Stimulated activated CD8-positive, alpha-beta memory T cell treated with anti-CD3 and anti-CD28 coated beads, Interleukin-4, amount 100 ng/mL, for 48 hours (primary cell): ENCODE results near the gene MASP1.
"Not testable (repeated sequence)": the region's sequence is repeated elsewhere in the genome, so short reads cannot be mapped to it uniquely, and the experiment has no call there.

Experiments
- DNase-seq: peaks from one replicate; pipeline ENCODE4 v3.0.0-alpha.2; 2020

The MASP1 gene

DNA sequence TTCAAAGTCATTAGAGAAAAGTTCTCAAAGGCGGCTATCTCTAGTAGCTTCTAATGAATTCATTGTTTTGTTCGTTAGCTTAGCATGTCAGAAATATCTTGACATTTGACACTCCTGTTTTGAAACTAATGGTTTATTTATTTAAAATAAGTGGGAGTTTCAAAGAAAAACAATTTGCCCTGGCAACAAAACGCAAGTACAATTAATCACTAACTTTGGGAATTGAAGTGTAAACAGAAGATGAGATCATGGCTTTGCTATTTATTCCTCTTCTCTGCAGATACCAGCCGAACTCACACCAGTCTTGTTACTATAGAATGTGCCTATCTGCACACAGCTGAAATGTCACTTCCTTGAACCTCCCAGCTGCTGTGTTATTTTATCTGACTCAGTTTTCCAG, 27.5 kb downstream of the MASP1 start:
- no peak for DNase-seq

GRCh38 chr3:187263270-187263669, 28.3 kb downstream of the MASP1 start:
- DNase-seq, result no peak

DNA sequence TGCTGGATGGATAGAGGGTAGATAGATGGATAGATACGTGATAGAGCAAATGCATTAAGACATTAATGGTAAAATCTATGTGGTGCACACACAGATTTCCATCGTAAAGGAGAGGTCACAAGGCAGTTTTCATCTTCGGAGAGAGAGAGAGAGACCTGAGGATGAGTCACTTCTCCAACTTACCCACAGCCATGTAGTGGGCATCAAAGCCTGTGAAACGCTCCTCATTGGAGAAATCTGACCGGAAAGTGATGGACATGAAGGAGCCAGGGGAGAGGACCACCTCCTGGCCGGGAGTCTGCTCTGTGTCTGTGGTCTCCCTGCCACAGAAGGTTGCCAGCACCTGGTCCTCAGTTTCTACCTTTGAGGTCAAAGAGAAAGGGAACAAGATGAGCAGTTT, 29.2 kb downstream of the MASP1 start:
- DNase-seq, result no peak

- no peak for DNase-seq
Measured at GRCh38 chr3:187261541-187261969, 30.0 kb downstream of the MASP1 start.

DNA sequence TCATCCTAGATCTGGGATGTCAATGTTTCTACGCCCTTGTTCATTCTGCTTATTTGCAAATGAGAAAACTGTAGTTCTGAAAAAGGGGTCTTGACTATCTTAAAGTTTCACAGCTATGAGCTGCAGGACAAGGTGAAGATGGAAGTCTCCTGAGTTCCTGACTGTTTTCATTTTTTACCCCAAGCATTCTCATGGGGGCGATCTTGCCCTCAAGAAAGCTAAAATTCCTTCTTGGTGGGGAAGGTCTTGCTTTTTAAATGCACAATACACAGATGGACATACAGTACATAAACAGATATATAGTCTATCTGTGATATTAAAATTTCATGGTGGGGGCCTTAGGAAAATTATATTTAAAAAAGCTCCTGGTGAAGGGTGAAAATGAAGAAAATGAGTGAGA, 32.4 kb downstream of the MASP1 start:
- DNase-seq, result no peak

GRCh38 chr3:187257992-187258692, 33.4 kb downstream of the MASP1 start:
- no peak for DNase-seq

GRCh38 chr3:187257471-187257870, 34.1 kb downstream of the MASP1 start:
- DNase-seq, result no peak

DNA sequence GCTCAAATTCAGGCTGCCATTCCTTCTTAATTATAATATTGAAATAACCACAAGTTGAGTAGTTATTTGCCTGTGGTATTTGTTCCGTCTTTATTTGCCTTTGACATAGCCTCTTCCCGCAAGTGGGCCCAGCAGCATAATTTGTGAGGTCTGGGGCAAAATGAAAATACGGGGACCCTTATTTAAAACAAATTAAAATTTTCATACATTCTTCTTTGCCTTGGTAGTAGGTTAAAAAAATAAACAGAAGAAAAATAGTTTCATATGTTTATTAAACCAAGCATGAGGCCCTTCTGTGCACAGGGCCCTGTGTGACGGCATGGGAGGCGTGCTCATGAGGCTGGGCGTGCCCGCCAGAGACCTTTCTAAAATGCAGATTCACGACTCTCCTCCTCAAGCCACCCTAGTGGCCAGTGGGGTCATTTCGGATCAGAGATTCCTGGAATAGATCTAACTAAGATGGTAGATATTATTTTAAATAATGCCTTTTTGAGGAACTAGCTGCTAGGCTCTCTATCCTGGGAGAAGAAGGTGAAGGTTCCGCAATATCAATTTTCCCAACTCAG, 35.4 kb downstream of the MASP1 start:
- no peak for DNase-seq

DNA sequence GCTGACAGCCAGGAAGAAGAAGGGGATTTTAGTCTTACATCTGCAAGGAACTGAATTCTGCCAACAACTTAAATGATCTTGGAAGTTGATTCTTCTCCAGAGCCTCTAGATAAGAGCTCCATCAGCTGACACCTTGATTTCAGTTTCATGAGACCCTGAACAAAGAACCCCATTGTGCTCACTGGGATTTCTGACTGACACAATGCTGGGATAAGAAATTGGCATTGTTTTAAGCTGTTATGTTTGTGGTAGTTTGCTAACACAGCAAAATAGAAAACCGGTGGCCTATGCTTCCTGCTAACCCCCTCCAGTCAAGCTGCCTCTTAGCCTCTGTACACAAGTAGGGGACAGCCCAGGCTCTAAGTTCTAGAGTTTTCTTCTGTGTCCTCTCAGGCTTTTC, 36.2 kb downstream of the MASP1 start:
- no peak for DNase-seq

- no peak for DNase-seq
Measured at GRCh38 chr3:187252311-187252710, 39.2 kb downstream of the MASP1 start.

DNA sequence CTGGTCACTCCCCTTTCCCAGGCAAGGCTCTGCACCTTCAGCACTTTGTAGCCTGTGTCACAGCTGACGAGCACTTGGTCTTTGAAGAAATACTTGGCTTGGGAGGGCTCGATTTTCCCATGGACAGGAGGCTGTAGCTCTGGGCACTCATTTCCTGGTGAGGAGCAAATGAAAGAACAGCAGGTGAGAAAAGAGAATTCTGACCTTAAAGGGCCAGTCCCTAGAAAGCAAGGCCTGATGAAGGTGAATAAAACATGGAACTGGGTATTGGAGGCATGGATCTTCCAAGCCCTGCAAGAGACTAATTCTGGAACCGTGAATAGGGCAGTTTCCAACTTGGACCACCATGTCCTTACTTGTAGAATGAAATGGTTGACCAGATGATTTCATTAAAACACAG, 39.9 kb downstream of the MASP1 start:
- DNase-seq, result no peak

GRCh38 chr3:187247398-187247797, 44.1 kb downstream of the MASP1 start:
- no peak for DNase-seq

GRCh38 chr3:187243933-187244524, 47.5 kb downstream of the MASP1 start:
- DNase-seq, result no peak

- no peak for DNase-seq
Measured at GRCh38 chr3:187242900-187243299, 48.6 kb downstream of the MASP1 start.

DNA sequence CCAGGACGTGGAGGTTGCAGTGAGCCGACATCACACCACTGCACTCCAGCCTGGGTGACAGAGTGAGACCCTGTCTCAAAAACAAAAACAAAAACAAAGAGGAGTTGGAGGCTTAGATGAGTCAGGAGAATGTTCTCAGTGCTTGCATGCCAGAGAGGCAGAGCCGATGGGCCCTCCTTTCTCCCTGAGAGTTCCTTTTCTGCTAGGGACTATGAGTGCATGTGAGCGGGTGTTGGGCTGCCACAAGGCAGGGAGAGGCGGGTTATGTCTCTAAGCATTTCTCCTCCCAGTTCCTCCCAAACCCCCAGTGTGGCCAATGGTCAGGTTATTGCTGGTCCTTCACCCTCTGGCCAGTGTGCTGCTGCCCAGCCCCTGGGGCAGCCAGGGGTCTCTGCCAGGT, 49.1 kb downstream of the MASP1 start:
- no peak for DNase-seq

GRCh38 chr3:187238835-187239234, 52.7 kb downstream of the MASP1 start:
- DNase-seq, result not testable (repeated sequence)

DNA sequence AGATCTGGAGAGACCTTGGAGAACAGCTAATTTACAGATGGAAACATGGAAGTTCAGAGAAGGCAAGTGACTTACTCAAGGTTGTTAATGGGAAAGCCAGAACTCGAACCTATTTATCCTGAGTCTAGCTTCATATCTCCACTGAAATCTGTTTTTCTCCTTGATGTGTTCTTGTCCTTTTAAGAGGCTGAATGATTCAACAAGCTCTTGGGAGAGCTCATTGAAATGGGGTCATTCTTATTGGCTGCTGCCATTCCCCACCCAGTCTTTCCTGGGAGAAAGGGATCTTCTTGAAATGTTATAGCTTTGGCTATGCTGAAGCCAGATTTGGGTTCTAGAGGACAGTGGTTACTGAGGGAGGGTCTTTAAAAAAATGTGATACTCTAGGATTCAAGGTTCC, 53.3 kb downstream of the MASP1 start:
- no peak for DNase-seq

DNA sequence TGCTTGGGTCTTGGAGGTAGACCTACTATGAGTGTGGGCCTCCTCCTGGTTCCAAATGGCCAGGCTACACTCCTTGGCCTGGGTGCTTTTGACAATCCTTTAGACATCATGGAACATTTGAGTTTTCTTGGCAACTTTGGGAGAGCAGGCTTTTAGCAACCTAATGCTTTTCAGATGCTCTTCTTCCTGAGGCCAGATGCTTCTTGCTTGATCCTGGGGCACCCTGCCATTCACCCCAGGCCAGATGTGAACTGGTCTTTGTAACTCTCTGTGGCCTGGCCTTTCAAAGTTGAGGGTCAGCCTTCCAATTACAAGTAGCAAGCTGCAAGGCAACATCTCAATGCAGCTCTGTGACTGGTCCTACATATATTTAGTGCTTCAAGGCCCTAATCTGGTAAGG, 53.8 kb downstream of the MASP1 start:
- no peak for DNase-seq

GRCh38 chr3:187236962-187237361, 54.6 kb downstream of the MASP1 start:
- DNase-seq, result no peak

- no peak for DNase-seq
Measured at GRCh38 chr3:187230011-187230410, 61.5 kb downstream of the MASP1 start.

GRCh38 chr3:187228740-187229139, 62.8 kb downstream of the MASP1 start:
- DNase-seq, result no peak

DNA sequence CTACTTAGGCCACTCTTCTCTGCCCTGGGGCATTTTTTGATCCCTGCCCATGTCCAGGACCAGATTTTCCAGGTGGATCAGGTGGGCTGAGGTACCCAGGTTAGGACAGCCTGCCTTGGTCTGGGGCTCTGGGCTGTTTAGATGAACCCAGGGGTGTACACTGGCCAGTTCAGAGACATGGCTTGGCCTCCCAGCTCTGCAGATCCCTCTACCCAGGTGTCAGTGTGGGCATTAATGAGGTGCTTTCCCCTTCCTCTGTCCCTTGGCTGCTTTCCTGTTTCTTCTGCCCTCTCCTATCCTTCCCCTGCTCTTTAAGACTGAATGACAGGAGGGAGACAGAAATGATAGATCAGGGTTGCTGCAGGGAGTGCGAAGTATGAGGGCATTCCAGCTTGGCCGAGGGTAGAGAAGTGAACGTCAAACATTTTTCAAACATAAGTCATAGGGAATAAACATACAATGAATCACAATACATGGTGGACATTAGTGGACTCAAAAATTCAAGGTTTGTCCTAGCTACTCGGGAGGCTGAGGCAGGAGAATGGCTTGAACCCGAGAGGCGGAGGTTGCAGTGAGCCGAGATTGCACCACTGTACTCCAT, 63.8 kb downstream of the MASP1 start:
- DNase-seq, result no peak

DNA sequence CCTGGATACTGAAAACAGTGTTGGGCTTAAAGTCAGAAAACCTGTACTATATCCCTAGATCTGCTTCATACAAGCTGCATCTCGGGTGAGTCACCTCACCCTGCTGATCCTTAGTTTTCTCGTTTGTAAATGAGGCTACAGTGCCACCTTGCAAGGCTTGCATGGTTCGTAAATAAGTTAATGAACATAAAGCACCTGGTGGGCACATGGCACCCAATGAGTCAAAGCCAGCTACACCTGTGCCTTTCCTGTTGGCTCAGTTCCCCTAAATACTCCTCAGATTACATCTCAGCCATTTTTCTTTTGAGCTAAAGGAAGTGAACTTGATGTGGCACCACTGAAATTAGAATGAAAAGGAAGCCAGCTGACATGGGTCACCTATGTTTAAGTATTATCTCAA, 67.7 kb downstream of the MASP1 start:
- DNase-seq, result no peak

GRCh38 chr3:187222801-187223200, 68.7 kb downstream of the MASP1 start:
- no peak for DNase-seq
